Endothelial cell (in vitro differentiated cells): ENCODE measurements around the gene TMIGD2. TPM values are rescaled to one million over a fixed set of nuclear protein-coding genes. Genes with fewer than 3 reads are reported as not detected.

Source experiments
- DNase-seq: peaks from one replicate; pipeline ENCODE4 v3.0.0; 2021; ENCODE audit warnings: low spot score
- H3K27ac Mint-ChIP-seq: one replicate; pipeline ENCODE4 v1.8.0; 2021; ENCODE audit warnings: mixed read lengths, inconsistent platforms; ENCODE audit not compliant: unreplicated experiment
- H3K27me3 Mint-ChIP-seq: one replicate; pipeline ENCODE4 v1.8.0; 2021; ENCODE audit warnings: mild to moderate bottlenecking, moderate library complexity, mixed read lengths, inconsistent platforms; ENCODE audit not compliant: unreplicated experiment
- H3K36me3 Mint-ChIP-seq: one replicate; pipeline ENCODE4 v1.8.0; 2021; ENCODE audit warnings: mild to moderate bottlenecking, low read depth, mixed read lengths, inconsistent platforms; ENCODE audit not compliant: unreplicated experiment
- H3K4me1 Mint-ChIP-seq: one replicate; pipeline ENCODE4 v1.8.0; 2021; ENCODE audit warnings: mild to moderate bottlenecking, mixed read lengths, inconsistent platforms; ENCODE audit not compliant: unreplicated experiment
- H3K4me3 Mint-ChIP-seq: one replicate; pipeline ENCODE4 v1.8.0; 2021; ENCODE audit warnings: mild to moderate bottlenecking, mixed read lengths, inconsistent platforms; ENCODE audit not compliant: unreplicated experiment
- H3K9me3 Mint-ChIP-seq: one replicate; pipeline ENCODE4 v1.8.0; 2021; ENCODE audit warnings: mixed read lengths, inconsistent platforms; ENCODE audit not compliant: unreplicated experiment
- total RNA-seq: library from RNA; stranded (reverse); fragmentation: NEBNext Ultra II Directional; extraction: Animal tissue kit (Norgen Biotek cat#: 25700); gene quantifications from one replicate; pipeline ENCODE4 v1.2.1, GENCODE V29; 2021; ENCODE audit not compliant: unreplicated experiment
- TF ChIP-seq, protein P1 (sequence below): fragments of 200-600 bp; sonication (generic); IDR thresholded peaks from one replicate; pipeline ENCODE4 v1.5.0; 2021; ENCODE audit warnings: antibody characterized with exemption; ENCODE audit not compliant: unreplicated experiment

Gene TMIGD2
- total RNA-seq, 1 donor from 2014 or later = not detected

DNA sequence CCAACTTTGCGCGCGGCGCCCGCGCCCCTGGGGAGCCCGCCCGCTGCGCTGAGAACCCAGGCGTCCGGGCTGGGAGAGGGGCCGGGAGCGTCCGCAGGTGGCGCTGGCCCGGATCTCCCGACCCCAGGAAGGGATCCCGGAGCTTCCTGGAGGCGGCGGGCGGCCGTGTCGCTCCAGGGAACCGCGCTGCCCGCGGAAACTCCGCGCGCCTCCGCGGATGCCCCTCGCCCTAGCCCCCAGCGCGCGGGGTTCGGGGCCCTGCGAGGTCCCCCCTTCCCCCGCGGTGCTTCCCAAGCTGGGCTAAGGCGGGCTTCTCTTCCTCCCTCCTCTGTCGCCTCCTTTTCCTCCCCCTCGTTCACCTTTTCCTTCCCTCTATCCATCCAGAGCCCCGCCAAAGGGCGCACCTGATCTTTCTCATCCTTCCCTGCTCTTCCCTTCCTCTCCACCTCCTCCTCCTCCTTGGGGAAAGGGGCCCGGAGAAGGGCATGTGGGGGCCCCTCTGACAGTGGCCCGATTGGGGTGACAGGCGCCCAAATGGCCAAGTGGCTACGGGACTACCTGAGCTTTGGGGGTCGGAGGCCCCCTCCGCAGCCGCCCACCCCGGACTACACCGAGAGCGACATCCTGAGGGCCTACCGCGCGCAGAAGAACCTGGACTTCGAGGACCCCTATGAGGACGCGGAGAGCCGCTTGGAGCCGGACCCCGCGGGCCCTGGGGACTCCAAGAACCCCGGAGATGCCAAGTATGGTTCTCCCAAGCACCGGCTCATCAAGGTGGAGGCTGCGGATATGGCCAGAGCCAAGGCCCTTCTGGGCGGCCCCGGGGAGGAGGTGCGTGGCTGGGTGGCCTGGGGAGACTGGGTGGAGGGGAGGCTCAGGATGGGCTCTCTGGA is 22.4 kb downstream of the TMIGD2 start:
- Mint-ChIP-seq H3K4me3 (peak overlapping the region; percentile 86), H3K9me3 (no peaks in the 10 kb centered on the region), H3K36me3 (no peaks in the 10 kb centered on the region), H3K27ac (no peak overlapping the region), H3K27me3 (peaks cover 10% of the 10 kb centered on the region), H3K4me1 (no peaks in the 10 kb centered on the region)
- no peak for DNase-seq
- TF ChIP-seq, protein P1, sequence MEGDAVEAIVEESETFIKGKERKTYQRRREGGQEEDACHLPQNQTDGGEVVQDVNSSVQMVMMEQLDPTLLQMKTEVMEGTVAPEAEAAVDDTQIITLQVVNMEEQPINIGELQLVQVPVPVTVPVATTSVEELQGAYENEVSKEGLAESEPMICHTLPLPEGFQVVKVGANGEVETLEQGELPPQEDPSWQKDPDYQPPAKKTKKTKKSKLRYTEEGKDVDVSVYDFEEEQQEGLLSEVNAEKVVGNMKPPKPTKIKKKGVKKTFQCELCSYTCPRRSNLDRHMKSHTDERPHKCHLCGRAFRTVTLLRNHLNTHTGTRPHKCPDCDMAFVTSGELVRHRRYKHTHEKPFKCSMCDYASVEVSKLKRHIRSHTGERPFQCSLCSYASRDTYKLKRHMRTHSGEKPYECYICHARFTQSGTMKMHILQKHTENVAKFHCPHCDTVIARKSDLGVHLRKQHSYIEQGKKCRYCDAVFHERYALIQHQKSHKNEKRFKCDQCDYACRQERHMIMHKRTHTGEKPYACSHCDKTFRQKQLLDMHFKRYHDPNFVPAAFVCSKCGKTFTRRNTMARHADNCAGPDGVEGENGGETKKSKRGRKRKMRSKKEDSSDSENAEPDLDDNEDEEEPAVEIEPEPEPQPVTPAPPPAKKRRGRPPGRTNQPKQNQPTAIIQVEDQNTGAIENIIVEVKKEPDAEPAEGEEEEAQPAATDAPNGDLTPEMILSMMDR = no peak

DNA sequence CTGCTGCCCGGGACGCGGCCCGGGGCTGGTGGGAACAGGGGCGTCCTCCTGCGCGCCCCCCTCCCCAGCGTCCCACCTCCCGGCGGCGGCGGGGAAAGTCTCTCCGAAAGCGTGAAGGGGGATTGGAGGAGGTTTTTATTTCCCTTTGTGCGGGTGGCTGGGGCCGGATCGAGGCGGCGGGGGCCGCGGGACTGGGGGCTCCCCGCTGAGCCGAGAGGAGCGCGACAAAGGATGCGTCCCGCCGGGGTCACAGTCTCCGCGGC is 23.0 kb downstream of the TMIGD2 start:
- H3K27ac Mint-ChIP-seq = no peak overlapping the region
- H3K4me1 Mint-ChIP-seq = no peaks in the 10 kb centered on the region
- no peaks in the 10 kb centered on the region for H3K9me3 Mint-ChIP-seq
- H3K27me3 Mint-ChIP-seq = peaks cover 10% of the 10 kb centered on the region
- H3K36me3 Mint-ChIP-seq = no peaks in the 10 kb centered on the region
- DNase-seq = no peak
- H3K4me3 Mint-ChIP-seq = no peak overlapping the region
- TF ChIP-seq, protein P1 = no peak

DNA sequence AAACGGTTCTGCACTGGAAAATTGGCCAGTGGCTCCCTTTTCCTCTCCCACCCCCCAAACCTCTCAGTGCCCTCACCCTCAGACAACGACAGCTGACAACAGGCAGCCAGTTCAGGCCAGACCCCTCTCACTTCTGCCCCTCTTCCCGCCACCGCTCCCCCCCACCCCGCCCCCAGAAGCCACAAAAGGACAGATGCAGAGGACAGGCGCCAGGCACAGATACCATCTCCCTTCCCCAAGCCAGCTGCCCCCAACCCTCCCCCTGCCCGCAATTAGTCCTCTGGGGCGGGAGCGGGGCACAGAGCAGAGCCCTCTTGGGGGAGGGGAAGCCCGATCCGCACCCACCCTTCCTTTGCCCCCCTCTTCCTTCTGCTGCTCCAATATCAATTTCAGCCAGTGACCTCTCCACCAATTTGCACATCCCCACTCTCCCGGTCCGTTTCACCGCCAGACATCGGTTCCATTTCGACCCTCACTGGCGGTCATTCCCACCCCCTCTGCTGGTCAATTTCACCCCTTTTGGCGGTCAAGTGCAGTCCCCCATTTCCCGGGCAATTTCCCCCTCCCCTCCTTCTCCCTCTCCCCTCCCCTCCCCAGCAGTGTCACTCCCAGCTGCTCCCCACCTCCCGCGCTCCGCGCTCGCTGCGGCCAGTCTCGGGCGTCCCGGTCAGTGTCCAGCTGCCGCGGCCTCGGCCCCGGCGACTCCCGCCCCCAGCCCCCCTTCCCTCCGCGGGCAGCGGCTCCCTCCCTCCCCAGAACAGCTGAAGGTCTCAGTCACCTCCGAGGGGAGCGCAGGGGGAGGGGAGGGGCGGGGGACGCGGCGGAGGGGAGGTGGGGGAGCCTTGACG is 23.5 kb downstream of the TMIGD2 start, which contains the start of gene SHD:
SHD (plus strand) TSS at position 848 of the 848 bp plus-strand sequence. CDS start 798 bp downstream, outside the sequence.
- H3K9me3 Mint-ChIP-seq = no peaks in the 10 kb centered on the region
- H3K4me1 Mint-ChIP-seq = no peaks in the 10 kb centered on the region
- DNase-seq = no peak
- TF ChIP-seq, protein P1 = no peak
- peak within 1 kb of the TSS; percentile 86 for H3K4me3 Mint-ChIP-seq
- H3K27ac Mint-ChIP-seq = no peak within 1 kb of the TSS
- H3K36me3 Mint-ChIP-seq = no peaks in the 10 kb centered on the region
- peaks cover 10% of the 10 kb centered on the region for H3K27me3 Mint-ChIP-seq

DNA sequence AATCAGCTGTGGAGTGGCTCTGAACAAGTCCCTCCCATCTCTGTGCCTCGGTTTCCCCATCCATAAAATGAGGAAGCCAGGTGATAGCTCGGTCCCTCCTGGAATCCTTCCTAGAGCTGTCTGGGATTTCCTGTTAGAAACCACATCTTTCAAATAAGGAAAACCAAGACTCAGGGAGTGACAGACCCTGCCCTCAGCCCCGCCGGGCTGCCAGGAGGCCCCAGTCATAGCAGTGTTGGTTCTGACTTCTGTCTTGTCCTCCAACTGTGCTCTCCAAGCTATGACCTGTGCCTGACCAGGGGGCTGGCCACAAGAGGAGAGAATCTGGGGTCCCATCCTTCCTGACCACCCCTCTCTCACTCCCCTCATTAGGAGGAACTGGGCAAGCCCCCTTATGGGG is 24.2 kb downstream of the TMIGD2 start:
- peaks cover 10% of the 10 kb centered on the region for H3K27me3 Mint-ChIP-seq
- DNase-seq = no peak
- no peaks in the 10 kb centered on the region for H3K36me3 Mint-ChIP-seq

More for the DNA sequence above, 24.2 kb downstream of the TMIGD2 start:
- Mint-ChIP-seq H3K4me1 (no peaks in the 10 kb centered on the region), H3K9me3 (no peaks in the 10 kb centered on the region), H3K27ac (no peak overlapping the region), H3K4me3 (peak overlapping the region; percentile 65)
- TF ChIP-seq, protein P1 = no peak
